ENCODE results near the gene ALDH1A1.
A peak's percentile ranks its signal among the peaks of the same experiment; 100 is the strongest.

The ALDH1A1 gene

DNA sequence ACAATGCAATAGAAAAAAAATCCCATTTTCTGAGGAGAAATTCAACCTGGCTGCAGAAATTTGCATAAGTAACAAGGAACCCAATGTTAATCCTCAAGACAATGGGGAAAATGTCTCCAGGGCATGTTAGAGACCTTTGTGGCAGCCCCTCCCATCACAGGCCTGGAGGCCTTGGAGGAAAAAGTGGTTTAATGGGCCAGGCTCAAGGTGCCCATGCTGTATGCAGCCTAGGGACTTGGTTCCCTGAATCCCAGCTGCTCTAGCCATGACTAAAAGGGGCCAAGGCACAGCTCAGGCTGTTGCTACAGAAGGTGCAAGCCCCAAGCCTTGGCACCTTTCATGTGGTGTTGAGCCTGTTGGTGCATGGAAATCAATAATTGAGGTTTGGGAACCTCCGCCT is 66.5 kb downstream of the ALDH1A1 start:
- TF ChIP-seq, protein P1, sequence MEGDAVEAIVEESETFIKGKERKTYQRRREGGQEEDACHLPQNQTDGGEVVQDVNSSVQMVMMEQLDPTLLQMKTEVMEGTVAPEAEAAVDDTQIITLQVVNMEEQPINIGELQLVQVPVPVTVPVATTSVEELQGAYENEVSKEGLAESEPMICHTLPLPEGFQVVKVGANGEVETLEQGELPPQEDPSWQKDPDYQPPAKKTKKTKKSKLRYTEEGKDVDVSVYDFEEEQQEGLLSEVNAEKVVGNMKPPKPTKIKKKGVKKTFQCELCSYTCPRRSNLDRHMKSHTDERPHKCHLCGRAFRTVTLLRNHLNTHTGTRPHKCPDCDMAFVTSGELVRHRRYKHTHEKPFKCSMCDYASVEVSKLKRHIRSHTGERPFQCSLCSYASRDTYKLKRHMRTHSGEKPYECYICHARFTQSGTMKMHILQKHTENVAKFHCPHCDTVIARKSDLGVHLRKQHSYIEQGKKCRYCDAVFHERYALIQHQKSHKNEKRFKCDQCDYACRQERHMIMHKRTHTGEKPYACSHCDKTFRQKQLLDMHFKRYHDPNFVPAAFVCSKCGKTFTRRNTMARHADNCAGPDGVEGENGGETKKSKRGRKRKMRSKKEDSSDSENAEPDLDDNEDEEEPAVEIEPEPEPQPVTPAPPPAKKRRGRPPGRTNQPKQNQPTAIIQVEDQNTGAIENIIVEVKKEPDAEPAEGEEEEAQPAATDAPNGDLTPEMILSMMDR (IDR thresholded peaks at IDR 0.05; ENCODE audit: insufficient read depth, low read depth, low read length, missing control alignments) = no peak
- no peak overlapping the region for H3K4me3 ChIP-seq (ENCODE audit: low read length)
- no peak for DNase-seq (ENCODE audit: low read depth)

DNA sequence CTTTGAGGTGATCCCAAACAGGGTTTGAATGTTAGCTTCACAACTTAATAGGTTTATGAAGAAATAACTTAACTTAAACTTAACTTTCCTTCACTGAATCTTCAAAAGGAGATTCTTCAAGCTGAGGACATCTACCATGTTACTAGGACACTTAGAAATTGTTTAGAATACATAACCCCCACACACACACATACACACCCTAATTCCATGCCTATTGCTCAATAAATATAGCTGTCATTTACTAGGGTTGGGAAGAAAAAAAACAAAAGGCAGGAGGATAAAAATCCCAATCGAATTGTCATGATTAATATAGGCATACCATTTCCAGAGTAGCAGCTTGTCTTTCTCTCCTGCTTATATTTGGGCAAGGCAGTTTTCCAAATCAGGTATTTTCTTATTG is 68.3 kb downstream of the ALDH1A1 start:
- no peak overlapping the region for H3K4me3 ChIP-seq (ENCODE audit: low read length)
- TF ChIP-seq, protein P1 (IDR thresholded peaks at IDR 0.05; ENCODE audit: insufficient read depth, low read depth, low read length, missing control alignments) = no peak

DNA sequence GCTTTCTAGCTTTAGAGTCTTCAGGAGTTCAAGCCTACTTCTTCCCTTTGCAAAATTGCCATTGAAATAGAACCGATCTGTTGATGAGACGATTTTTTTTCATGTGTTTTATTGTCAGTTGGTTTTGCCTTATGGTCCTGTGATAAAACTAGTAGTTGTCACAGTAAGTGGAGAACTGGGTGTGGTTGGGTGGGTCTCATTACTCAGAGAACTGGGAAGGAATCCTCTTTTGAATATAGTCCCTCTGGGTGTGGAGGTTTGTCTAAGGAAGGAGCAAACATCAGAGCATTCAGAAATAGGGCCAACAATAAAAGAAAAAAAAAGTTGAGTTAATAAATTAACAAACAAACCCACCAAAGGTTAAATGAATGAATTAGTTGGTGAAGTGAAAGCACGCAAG is 69.0 kb downstream of the ALDH1A1 start:
- H3K4me3 ChIP-seq (ENCODE audit: low read length) = no peak overlapping the region
- TF ChIP-seq, protein P1 (IDR thresholded peaks at IDR 0.05; ENCODE audit: insufficient read depth, low read depth, low read length, missing control alignments) = no peak
- no peak for DNase-seq (ENCODE audit: low read depth)

More for the DNA sequence above, 68.3 kb downstream of the ALDH1A1 start:
- peak; percentile 15 for DNase-seq (ENCODE audit: low read depth)

DNA sequence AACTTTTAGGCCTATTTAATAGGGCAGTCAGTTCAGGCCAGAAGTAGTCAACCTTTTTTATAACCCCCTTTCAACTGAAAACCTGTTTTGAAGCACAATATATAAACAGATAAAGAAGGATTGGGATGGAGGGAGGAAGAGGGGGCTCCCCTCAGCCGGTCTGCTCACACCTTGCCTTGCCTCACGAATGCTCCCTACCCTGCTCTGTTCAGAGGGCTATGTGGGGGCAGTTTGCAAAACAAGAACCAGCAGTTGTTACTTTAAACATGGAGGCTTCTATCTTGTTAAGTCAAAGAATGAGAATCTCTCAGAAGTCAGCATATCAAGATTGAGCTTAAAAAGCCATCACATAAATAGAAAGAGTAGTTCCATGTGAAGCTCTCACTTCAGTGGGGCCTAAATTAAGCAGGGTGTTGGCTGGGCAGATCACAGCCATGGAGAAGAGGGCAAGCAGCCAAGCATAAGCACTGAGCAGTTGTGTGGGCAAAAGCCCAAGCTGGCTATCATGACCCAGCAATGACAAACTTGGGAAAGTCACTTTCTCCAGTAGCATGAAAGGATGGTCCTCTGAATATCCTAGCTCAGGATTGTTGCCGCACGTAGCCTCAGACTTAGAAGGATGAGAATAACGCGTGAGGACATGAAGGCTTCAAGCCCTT is 70.6 kb downstream of the ALDH1A1 start:
- no peak for DNase-seq (ENCODE audit: low read depth)
- H3K4me3 ChIP-seq (ENCODE audit: low read length) = no peak overlapping the region
- TF ChIP-seq, protein P1 (IDR thresholded peaks at IDR 0.05; ENCODE audit: insufficient read depth, low read depth, low read length, missing control alignments) = no peak

DNA sequence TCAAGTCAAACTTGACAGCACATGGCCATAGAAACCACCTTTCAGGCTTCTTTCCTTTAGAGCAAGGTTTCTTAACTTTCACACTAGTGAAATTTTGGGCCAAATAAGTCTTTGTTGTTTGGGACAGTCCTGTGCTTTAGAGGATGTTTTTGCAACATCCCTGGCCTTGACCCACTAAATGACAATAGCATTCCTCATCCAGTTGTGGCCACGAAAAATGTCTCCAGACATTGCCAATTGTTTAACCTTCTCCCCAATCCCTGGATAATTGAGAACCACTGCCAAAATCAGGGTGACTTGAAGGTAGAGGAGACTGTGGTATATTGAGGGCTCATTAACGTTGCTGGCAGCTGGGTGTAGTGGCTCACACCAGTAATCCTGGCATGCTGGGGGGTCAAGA is 72.0 kb downstream of the ALDH1A1 start:
- TF ChIP-seq, protein P1 (IDR thresholded peaks at IDR 0.05; ENCODE audit: insufficient read depth, low read depth, low read length, missing control alignments) = no peak
- no peak overlapping the region for H3K4me3 ChIP-seq (ENCODE audit: low read length)
- DNase-seq (ENCODE audit: low read depth) = no peak

DNA sequence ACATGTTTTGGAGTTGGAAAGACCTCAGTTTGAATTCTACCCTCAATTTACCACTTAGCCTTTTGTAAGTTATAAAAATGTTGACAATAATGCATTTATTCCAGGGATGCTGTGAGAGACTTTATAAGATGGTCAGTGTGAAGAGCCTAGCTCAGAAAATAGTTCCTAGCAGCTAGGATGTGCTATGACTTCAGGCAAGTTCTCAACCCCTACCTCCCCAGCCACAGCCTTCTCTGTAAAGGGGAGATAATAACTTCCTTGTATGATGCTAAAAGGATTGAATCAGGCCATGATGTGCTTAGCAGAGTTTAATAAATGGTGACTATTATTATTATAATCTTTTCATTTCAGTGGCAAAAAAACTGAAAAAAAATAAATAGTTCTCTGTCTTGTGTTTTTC is 77.6 kb downstream of the ALDH1A1 start:
- no peak for DNase-seq (ENCODE audit: low read depth)
- H3K4me3 ChIP-seq (ENCODE audit: low read length) = no peak overlapping the region
- TF ChIP-seq, protein P1 (IDR thresholded peaks at IDR 0.05; ENCODE audit: insufficient read depth, low read depth, low read length, missing control alignments) = no peak

DNA sequence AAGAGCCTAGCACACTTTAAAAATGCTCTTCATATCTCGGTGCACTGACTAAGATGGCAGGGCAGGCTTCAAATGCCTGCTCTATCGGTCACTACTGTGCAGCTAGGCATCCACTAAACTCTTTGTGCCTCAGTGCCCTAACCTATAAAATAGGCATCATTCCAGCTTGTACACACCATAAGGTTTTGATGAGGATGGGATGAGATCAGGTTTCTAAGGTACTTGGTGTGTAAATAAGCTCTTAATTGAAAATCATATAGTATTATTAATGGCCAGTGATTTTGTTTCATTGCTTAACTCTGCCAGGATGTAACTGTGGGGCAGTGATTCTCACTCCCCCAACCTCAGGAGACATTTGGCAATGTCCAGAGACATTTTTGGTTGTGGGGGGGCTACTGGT is 78.5 kb downstream of the ALDH1A1 start:
- no peak for DNase-seq (ENCODE audit: low read depth)
- TF ChIP-seq, protein P1 (IDR thresholded peaks at IDR 0.05; ENCODE audit: insufficient read depth, low read depth, low read length, missing control alignments) = no peak
- no peak overlapping the region for H3K4me3 ChIP-seq (ENCODE audit: low read length)

All from epithelial cell of esophagus (primary cell).